ENCODE results near the gene HMCN2. TPM values are rescaled to one million over a fixed set of nuclear protein-coding genes. Genes with fewer than 3 reads are reported as not detected.
"Not testable (repeated sequence)": the region's sequence is repeated elsewhere in the genome, so short reads cannot be mapped to it uniquely, and the experiment has no call there.

HMCN2 gene
- total and polyA plus RNA-seq, 2 donors from 2014 or later: 0.99 to 8.6 TPM

- Histone ChIP-seq H3K27me3 (ENCODE audit: control insufficient read depth, insufficient read depth, low read length) (no peaks in the 10 kb centered on the region), H3K36me3 (ENCODE audit: control insufficient read depth in 2 of 3, insufficient read depth in 3 of 3, low read length in 3 of 3) (no peaks in the 10 kb centered on the region), H3K9ac (ENCODE audit: low read length in 3 of 3) (no peak overlapping the region), H3K4me3 (ENCODE audit: low read length in 3 of 3) (no peak overlapping the region), H3K27ac (ENCODE audit: low read depth in 2 of 2, low read length in 2 of 2) (no peak overlapping the region), H3K4me1 (ENCODE audit: control insufficient read depth in 2 of 3, insufficient read depth in 2 of 3, low read depth in 1 of 3, low read length in 3 of 3) (no peaks in the 10 kb centered on the region), H3K9me3 (ENCODE audit: control insufficient read depth in 2 of 3, insufficient read depth in 1 of 3, low read length in 3 of 3) (no peaks in the 10 kb centered on the region)
- no peak for DNase-seq
- no peak for TF ChIP-seq CTCF (IDR thresholded peaks at IDR 0.05; ENCODE audit: borderline replicate concordance, extremely low read depth, insufficient read depth)
- FAIRE-seq: no peak
- intact Hi-C loops (cut with DNase I): no loop called here
These were observed 72.3 kb downstream of the HMCN2 start for GRCh38 chr9:130337784-130338380.

- DNase-seq; H3K4me1 ChIP-seq (ENCODE audit: control insufficient read depth in 2 of 3, insufficient read depth in 2 of 3, low read depth in 1 of 3, low read length in 3 of 3); FAIRE-seq; H3K4me3 ChIP-seq (ENCODE audit: low read length in 3 of 3); H3K9me3 ChIP-seq (ENCODE audit: control insufficient read depth in 2 of 3, insufficient read depth in 1 of 3, low read length in 3 of 3); H3K27me3 ChIP-seq (ENCODE audit: control insufficient read depth, insufficient read depth, low read length); H3K36me3 ChIP-seq (ENCODE audit: control insufficient read depth in 2 of 3, insufficient read depth in 3 of 3, low read length in 3 of 3); H3K9ac ChIP-seq (ENCODE audit: low read length in 3 of 3); intact Hi-C loops (cut with DNase I); H3K27ac ChIP-seq (ENCODE audit: low read depth in 2 of 2, low read length in 2 of 2): not testable (repeated sequence)
These were observed 73.3 kb downstream of the HMCN2 start for GRCh38 chr9:130338891-130339290.

GRCh38 chr9:130339306-130339705, 73.7 kb downstream of the HMCN2 start:
- no peaks in the 10 kb centered on the region for H3K27me3 ChIP-seq (ENCODE audit: control insufficient read depth, insufficient read depth, low read length)
- H3K4me3 ChIP-seq (ENCODE audit: low read length in 3 of 3): no peak overlapping the region
- peaks cover 0 to under 1% (median 0%) of the 10 kb centered on the region in 3 donors for H3K9me3 ChIP-seq (ENCODE audit: control insufficient read depth in 2 of 3, insufficient read depth in 1 of 3, low read length in 3 of 3)
- no peak overlapping the region for H3K9ac ChIP-seq (ENCODE audit: low read length in 3 of 3)
- no peak for TF ChIP-seq CTCF (IDR thresholded peaks at IDR 0.05; ENCODE audit: borderline replicate concordance, extremely low read depth, insufficient read depth)
- H3K4me1 ChIP-seq (ENCODE audit: control insufficient read depth in 2 of 3, insufficient read depth in 2 of 3, low read depth in 1 of 3, low read length in 3 of 3): no peaks in the 10 kb centered on the region
- no peak overlapping the region for H3K27ac ChIP-seq (ENCODE audit: low read depth in 2 of 2, low read length in 2 of 2)
- FAIRE-seq (no peak), DNase-seq (no peak)
- intact Hi-C loops (cut with DNase I): no loop called here
- H3K36me3 ChIP-seq (ENCODE audit: control insufficient read depth in 2 of 3, insufficient read depth in 3 of 3, low read length in 3 of 3): no peaks in the 10 kb centered on the region

GRCh38 chr9:130340011-130340410, 74.5 kb downstream of the HMCN2 start:
- no peak for FAIRE-seq

GRCh38 chr9:130340557-130340956, 75.0 kb downstream of the HMCN2 start:
- DNase-seq; H3K9ac ChIP-seq (ENCODE audit: low read length in 3 of 3); FAIRE-seq; H3K36me3 ChIP-seq (ENCODE audit: control insufficient read depth in 2 of 3, insufficient read depth in 3 of 3, low read length in 3 of 3); H3K4me3 ChIP-seq (ENCODE audit: low read length in 3 of 3); H3K9me3 ChIP-seq (ENCODE audit: control insufficient read depth in 2 of 3, insufficient read depth in 1 of 3, low read length in 3 of 3); H3K27me3 ChIP-seq (ENCODE audit: control insufficient read depth, insufficient read depth, low read length); H3K4me1 ChIP-seq (ENCODE audit: control insufficient read depth in 2 of 3, insufficient read depth in 2 of 3, low read depth in 1 of 3, low read length in 3 of 3); H3K27ac ChIP-seq (ENCODE audit: low read depth in 2 of 2, low read length in 2 of 2); intact Hi-C loops (cut with DNase I): not testable (repeated sequence)

More at GRCh38 chr9:130340011-130340410, 74.5 kb downstream of the HMCN2 start:
- intact Hi-C loops (cut with DNase I): no loop called here
- peaks cover 0 to 6% (median 0%) of the 10 kb centered on the region in 3 donors for H3K9me3 ChIP-seq (ENCODE audit: control insufficient read depth in 2 of 3, insufficient read depth in 1 of 3, low read length in 3 of 3)
- no peaks in the 10 kb centered on the region for H3K27me3 ChIP-seq (ENCODE audit: control insufficient read depth, insufficient read depth, low read length)
- no peaks in the 10 kb centered on the region for H3K36me3 ChIP-seq (ENCODE audit: control insufficient read depth in 2 of 3, insufficient read depth in 3 of 3, low read length in 3 of 3)
- H3K4me1 ChIP-seq (ENCODE audit: control insufficient read depth in 2 of 3, insufficient read depth in 2 of 3, low read depth in 1 of 3, low read length in 3 of 3): peaks cover 0 to 2% (median 0%) of the 10 kb centered on the region in 3 donors
- no peak overlapping the region for H3K9ac ChIP-seq (ENCODE audit: low read length in 3 of 3)
- TF ChIP-seq CTCF (IDR thresholded peaks at IDR 0.05; ENCODE audit: borderline replicate concordance, extremely low read depth, insufficient read depth): no peak
- H3K27ac ChIP-seq (ENCODE audit: low read depth in 2 of 2, low read length in 2 of 2): no peak overlapping the region
- H3K4me3 ChIP-seq (ENCODE audit: low read length in 3 of 3): no peak overlapping the region
- no peak for DNase-seq
